ENCODE results near the gene TFAP2E.
"Not testable (repeated sequence)": the region's sequence is repeated elsewhere in the genome, so short reads cannot be mapped to it uniquely, and the experiment has no call there.

The TFAP2E gene

GRCh38 chr1:35574655-35575415, 1.7 kb downstream of the TFAP2E start:
- DNase-seq: no peak

- DNase-seq: no peak
Observed at GRCh38 chr1:35575416-35575958, 2.4 kb downstream of the TFAP2E start.

- DNase-seq: no peak
Observed at GRCh38 chr1:35576061-35576765, 3.1 kb downstream of the TFAP2E start.

- DNase-seq: not testable (repeated sequence)
Observed at GRCh38 chr1:35576766-35577070, 3.6 kb downstream of the TFAP2E start.

- no peak for DNase-seq
Observed at GRCh38 chr1:35577071-35577998, 4.2 kb downstream of the TFAP2E start.

GRCh38 chr1:35580949-35581388, 7.9 kb downstream of the TFAP2E start:
- DNase-seq: no peak

GRCh38 chr1:35581621-35582020, 8.5 kb downstream of the TFAP2E start:
- not testable (repeated sequence) for DNase-seq

GRCh38 chr1:35585281-35585680, 12.2 kb downstream of the TFAP2E start:
- DNase-seq: no peak

- not testable (repeated sequence) for DNase-seq
Observed at GRCh38 chr1:35585805-35586204, 12.7 kb downstream of the TFAP2E start.

- DNase-seq: no peak
Observed at GRCh38 chr1:35586808-35587207, 13.7 kb downstream of the TFAP2E start.

GRCh38 chr1:35587736-35588135, 14.6 kb downstream of the TFAP2E start:
- no peak for DNase-seq

GRCh38 chr1:35588197-35588910, 15.2 kb downstream of the TFAP2E start:
- no peak for DNase-seq

- no peak for DNase-seq
Observed at GRCh38 chr1:35589516-35590427, 16.7 kb downstream of the TFAP2E start.

- DNase-seq: no peak
Observed at GRCh38 chr1:35590476-35591040, 17.4 kb downstream of the TFAP2E start.

- DNase-seq: no peak
Observed at GRCh38 chr1:35591211-35591610, 18.1 kb downstream of the TFAP2E start.

- no peak for DNase-seq
Observed at GRCh38 chr1:35592991-35593769, 20.1 kb downstream of the TFAP2E start.

GRCh38 chr1:35594005-35594760, 21.1 kb downstream of the TFAP2E start:
- DNase-seq: no peak

GRCh38 chr1:35595684-35596083, 22.6 kb downstream of the TFAP2E start:
- DNase-seq: no peak

- no peak for DNase-seq
Observed at GRCh38 chr1:35597870-35598269, 24.8 kb downstream of the TFAP2E start.
